Mononuclear cell (primary cell): ENCODE results near the gene ZNG1C. TPM values are rescaled to one million over a fixed set of nuclear protein-coding genes. Genes with fewer than 3 reads are reported as not detected.
"Not testable (repeated sequence)": the region's sequence is repeated elsewhere in the genome, so short reads cannot be mapped to it uniquely, and the experiment has no call there.

Experiments
- H3K27me3 ChIP-seq: 2 replicates; pipeline ENCODE4 v1.6.0; 2011; ENCODE audit warnings: low read length, control low read depth; ENCODE audit not compliant: insufficient read depth
- H3K4me1 ChIP-seq: 2 replicates; pipeline ENCODE4 v1.5.1; 2011; ENCODE audit warnings: mild to moderate bottlenecking, low read length, control low read depth; ENCODE audit not compliant: insufficient read depth
- H3K4me3 ChIP-seq: 2 replicates; pipeline ENCODE4 v1.5.1; 2011; ENCODE audit warnings: mild to moderate bottlenecking, low read length, moderate library complexity
- H3K9me3 ChIP-seq: 2 replicates; pipeline ENCODE4 v1.5.1; 2011; ENCODE audit warnings: low read depth, mild to moderate bottlenecking, control low read depth, low read length
- total RNA-seq: library from RNA; depleted of rRNA; stranded (reverse); fragments of >200 nt; gene quantifications from one replicate; pipeline ENCODE4 v1.2.3, GENCODE V29; 2012

ZNG1C gene
- total RNA-seq, 1 donor: 19.3 TPM

DNA sequence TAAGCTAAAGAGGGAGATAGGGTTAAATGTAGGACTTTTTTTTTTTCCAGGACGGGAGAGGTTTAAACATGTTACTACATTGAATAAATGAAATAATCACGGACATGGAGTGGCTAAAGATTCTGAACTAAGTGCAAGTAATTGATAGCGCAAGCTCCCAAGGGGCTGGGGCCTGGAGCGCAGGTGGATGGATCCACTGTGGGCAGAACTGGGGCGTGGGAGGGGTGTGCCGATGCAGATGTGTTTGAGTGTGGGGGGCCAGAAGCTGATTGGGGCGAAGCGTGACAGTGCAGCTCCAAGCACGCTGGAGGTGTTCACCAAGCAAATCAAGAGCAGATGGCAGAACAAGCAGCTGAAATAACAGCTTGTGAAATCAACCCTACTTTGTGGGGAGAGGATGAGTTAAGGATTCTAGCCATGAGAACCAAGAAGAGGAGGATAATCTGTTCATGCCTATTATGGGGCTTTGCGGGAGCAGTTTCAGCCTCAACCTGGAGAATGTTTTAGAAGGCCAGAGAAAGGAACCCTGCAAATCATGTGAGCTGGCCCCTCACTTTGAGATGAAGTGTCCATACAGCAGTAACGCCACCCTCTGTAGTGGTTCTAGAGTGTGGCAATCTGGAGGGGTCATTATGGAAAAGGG lies 88.9 kb downstream of the ZNG1C start:
- not testable (repeated sequence) for H3K27me3 ChIP-seq, H3K9me3 ChIP-seq, H3K4me1 ChIP-seq, H3K4me3 ChIP-seq

DNA sequence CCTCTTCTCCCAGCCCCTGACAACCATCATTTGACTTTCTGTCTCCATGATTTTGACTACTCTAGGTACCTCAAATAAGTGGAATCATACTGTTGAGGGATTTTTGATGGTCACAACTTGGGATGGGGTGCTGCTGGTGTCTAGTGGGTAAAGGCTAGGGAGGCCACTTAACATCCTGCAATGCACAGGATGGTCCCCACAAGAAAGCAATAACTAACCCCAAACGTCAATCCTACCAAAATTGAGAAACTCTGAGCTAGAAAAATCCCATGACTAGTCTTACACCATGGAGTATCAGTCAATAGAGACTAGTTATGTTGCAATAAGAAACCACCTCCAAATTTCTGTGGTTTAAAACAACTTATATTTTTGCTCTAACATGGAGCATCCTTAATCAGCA lies 90.3 kb downstream of the ZNG1C start:
- H3K4me1 ChIP-seq, H3K27me3 ChIP-seq, H3K9me3 ChIP-seq, H3K4me3 ChIP-seq: not testable (repeated sequence)

DNA sequence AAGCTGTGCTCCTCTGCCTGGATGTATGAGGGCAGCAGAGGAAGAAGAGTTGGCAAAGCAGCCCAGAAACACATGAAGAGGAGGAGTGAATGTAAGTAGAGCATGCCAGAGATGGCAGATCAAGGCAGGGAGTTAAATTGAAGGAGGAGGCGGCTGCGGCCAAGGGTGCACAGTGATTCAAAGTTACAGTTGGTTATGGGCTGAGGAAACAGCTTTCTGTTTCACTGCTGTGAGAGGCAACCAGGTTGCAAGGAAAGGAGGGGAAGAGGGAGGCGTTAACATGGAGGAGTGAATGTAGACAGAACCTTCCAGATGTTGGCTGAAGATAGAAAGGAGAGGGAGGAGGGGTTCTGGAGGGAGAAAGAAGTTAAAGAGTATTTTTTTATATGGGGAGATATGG lies 94.2 kb downstream of the ZNG1C start:
- H3K27me3 ChIP-seq, H3K9me3 ChIP-seq, H3K4me1 ChIP-seq, H3K4me3 ChIP-seq: not testable (repeated sequence)

DNA sequence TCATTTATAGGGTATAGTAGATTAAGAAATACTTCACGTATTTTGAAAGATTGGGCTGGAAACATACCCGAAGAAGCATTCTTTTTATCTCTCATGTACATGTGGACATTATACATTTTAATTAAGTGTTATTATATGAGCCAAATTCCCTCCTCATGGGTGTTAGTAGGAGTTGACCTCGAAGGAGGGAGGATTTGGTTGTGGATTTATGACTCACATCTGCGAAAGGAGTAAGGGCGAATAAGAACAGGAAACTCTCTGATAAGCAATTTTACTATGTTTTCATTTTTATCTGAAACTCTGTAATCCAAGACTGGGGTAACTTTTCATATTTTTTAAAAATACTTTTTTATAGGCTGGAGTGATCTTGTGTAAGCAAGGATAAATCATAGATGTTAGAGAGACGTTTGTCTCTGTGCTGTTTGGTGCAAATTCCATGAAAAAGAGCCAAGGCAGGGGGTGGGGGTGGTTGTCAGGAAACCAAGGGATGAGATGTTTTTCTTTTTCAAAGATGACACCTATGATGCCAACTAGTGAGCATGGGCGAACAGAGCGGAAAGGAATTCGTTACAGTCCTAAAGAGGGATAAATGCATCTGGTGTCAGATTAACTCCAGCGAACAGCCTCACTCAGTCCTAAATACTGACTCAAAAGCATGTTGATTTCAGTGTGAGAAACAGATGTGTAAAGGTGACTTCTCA lies 95.0 kb downstream of the ZNG1C start:
- H3K9me3 ChIP-seq, H3K4me1 ChIP-seq, H3K27me3 ChIP-seq, H3K4me3 ChIP-seq: not testable (repeated sequence)

DNA sequence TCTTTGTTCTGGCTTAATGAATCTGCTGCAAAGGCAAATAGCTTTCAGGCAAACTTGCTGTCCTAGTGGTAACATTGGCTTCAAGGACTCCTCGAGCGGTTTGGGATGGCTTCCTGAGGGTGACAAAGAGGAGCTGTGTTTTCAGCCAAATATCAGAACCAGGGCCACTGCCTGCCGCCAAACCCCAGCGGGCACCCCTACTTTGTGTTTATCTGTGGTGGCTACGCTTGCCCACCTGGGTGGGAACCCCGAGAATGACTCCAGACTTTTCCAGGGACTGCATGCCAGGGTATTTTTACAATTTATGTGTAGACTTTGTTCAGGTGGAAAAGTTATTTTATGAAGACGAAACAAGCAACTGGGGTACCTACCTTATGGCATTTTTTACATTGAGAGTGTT lies 96.2 kb downstream of the ZNG1C start:
- not testable (repeated sequence) for H3K9me3 ChIP-seq, H3K27me3 ChIP-seq, H3K4me3 ChIP-seq, H3K4me1 ChIP-seq

DNA sequence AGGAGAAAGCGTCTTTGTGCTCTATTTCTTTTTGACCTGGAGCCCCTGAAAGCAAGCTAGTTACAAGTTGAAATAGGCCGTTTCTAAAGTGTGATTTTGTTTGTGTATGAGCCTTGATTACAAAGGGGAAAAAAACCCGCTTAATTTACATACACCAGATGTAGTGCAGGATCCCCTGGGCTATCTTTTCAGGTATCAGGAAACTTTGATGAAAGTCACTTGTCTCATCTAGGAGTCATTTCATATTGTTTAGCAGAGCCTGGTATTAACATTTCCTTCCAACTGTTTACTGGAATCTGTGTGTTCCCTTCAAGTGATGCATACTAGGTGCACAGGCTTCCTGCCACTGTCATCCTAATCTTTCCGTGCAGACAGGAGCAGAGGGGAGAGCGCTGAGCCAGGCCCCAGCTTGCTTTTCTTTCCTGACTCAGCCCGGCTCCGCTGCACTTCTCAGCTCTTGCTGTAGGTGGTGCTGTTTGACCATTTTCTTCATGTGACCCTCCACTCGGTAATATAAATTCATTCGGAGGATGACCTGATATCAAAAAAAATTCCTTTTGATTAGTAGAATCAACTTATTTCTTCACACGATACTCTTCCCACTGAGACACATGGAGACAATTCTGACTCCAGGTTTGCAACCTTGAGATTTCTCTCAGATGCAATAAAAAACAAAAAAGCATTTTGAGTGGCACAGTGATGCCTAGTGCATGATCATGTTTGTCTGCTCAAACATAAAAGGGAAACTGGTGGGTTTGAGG lies 100.7 kb downstream of the ZNG1C start:
- not testable (repeated sequence) for H3K9me3 ChIP-seq, H3K4me1 ChIP-seq, H3K27me3 ChIP-seq, H3K4me3 ChIP-seq

DNA sequence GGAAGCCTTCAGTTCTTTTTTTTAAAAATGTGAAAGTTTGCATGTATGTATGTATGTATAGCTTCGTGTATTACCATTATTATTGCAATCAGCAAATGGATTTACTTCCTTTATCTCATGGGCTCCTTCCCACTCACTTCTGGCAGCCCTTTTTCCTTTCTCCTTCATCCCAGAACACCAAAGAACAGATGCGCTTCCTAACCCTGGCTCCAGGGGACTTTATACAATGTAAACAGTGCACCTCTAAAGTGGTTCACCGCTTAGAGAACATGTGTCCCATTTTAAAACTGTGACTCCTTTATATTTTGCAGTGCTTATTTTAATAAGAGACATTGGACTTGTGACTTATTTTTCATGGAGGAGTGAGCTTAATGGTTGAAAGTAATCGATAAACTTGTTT lies 101.5 kb downstream of the ZNG1C start:
- not testable (repeated sequence) for H3K4me1 ChIP-seq, H3K9me3 ChIP-seq, H3K27me3 ChIP-seq, H3K4me3 ChIP-seq

DNA sequence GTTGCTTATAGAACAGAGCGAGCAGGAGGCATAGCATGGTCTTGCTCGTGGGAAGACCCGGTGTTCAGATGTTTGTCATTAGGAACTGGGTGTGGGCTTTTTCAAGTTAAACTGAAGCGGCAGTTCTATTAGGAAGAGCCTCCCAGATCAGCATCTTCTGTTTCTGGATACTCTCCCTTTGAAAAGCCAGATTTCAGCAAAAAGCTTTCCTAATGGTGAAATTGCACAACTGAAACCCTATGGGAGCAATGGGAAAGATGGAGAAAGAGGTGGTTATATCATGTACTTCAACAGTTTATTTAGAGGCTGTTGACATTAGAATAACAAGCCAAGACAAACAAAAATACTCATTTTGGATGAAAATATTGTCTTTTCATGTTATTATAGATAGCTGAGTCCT lies 102.2 kb downstream of the ZNG1C start:
- H3K9me3 ChIP-seq, H3K27me3 ChIP-seq, H3K4me1 ChIP-seq, H3K4me3 ChIP-seq: not testable (repeated sequence)

Other genes starting within 250 kb of the ZNG1C start
- gene FOXD4L3, start 60.9 kb downstream of the ZNG1C start, total RNA-seq: not detected
- gene PGM5, start 114.6 kb downstream of the ZNG1C start, total RNA-seq: 0.21 TPM